ENCODE data around the gene FLYWCH1. TPM values are rescaled to one million over a fixed set of nuclear protein-coding genes. Genes with fewer than 3 reads are reported as not detected.

The FLYWCH1 gene
- total and polyA plus RNA-seq, 10 of the 15 experiments (the other 5 are each of a cell fraction or from before 2014, with no cell fraction given), result 0.47 to 33.8 (median 11.2) TPM

GRCh38 chr16:2897110-2897509 lies 14.6 kb upstream of the FLYWCH1 start:
- TF ChIP-seq STAT1 (conservative IDR thresholded peaks at IDR 0.05) (no peak), PKNOX1 (IDR thresholded peaks at IDR 0.05) (no peak), ATF7 (IDR thresholded peaks at IDR 0.05; ENCODE audit: low read depth) (peak; percentile 42; the same call in 1 of the 2 replicates), REST (IDR thresholded peaks at IDR 0.05; ENCODE audit: low read depth, low read length) (no peak), CUX1 (IDR thresholded peaks at IDR 0.05; ENCODE audit: insufficient replicate concordance, low read depth, low read length) (no peak), ASH2L (IDR thresholded peaks at IDR 0.05; ENCODE audit: borderline replicate concordance, low read depth) (no peak), NBN (IDR thresholded peaks at IDR 0.05) (0 out of 2 replicates have a peak, but pooled peaks have one; percentile 24), ZNF207 (IDR thresholded peaks at IDR 0.05; ENCODE audit: borderline replicate concordance) (no peak), HDGF (IDR thresholded peaks at IDR 0.05) (peak; percentile 17; the same call in 1 of the 2 replicates), MEF2B (IDR thresholded peaks at IDR 0.05; ENCODE audit: partially characterized antibody, poor library complexity, severe bottlenecking) (peak; percentile 94), USF2 (IDR thresholded peaks at IDR 0.05; ENCODE audit: borderline replicate concordance, low read depth, low read length) (no peak), BHLHE40 (IDR thresholded peaks at IDR 0.05; ENCODE audit: borderline replicate concordance in 1 of 2, low read depth in 2 of 2, low read length in 1 of 2) (peak in 1 of 2 experiments; percentile 18; a peak in 1 of 4 replicates)
- ChIA-PET CTCF (interaction anchor here (0.7 to 1.2 kb wide), 4 partner anchors 9 to 21 kb away, joined by 3 to 6 read pairs (median 4); partner anchors contain the start of gene FLYWCH2), SMC1A (ENCODE audit: uncharacterized antibody, unreplicated experiment) (interaction anchor here (0.8 to 1.2 kb wide), 3 partner anchors 10 to 14 kb away, joined by 3 read pairs; partner anchors contain the start of gene FLYWCH2), POLR2A (interaction anchor here (0.6 to 3.4 kb wide), 3 partner anchors 12 to 14 kb away, joined by 3 to 20 read pairs (median 4); partner anchors contain the start of genes FLYWCH1 and FLYWCH2), RAD21 (ENCODE audit: unreplicated experiment) (interaction anchor here (0.8 to 1.6 kb wide), 4 partner anchors 10 to 29 kb away, joined by 3 to 12 read pairs (median 4); partner anchors contain the start of genes FLYWCH1 and FLYWCH2)
- H3K36me3 ChIP-seq (ENCODE audit: control insufficient read depth in 2 of 2, insufficient read depth in 2 of 2, low read length in 1 of 2), result no peaks in the 10 kb centered on the region
- in situ Hi-C loops (cut with MboI), result no loop called here
- intact Hi-C loops (cut with micrococcal nuclease; ENCODE audit: unreplicated experiment), result no loop called here
- ATAC-seq, result peak; percentile 90
- H3K79me2 ChIP-seq (ENCODE audit: control insufficient read depth, insufficient read depth, low read length), result no peaks in the 10 kb centered on the region
- no peaks in the 10 kb centered on the region for H3K27me3 ChIP-seq (replicated peaks in 1 of 2; ENCODE audit: control insufficient read depth in 2 of 2, insufficient read depth in 2 of 2, low read length in 1 of 2)
- 9% methylated on average over 7 of the region's 7 CpGs for WGBS (ENCODE audit: insufficient coverage, insufficient replicate concordance, low lambda C conversion rate, missing lambda C conversion rate)
- no peak overlapping the region for H3K4me2 ChIP-seq (ENCODE audit: control insufficient read depth, insufficient read depth)
- H3K9me3 ChIP-seq (replicated peaks; ENCODE audit: control insufficient read depth, insufficient read depth, low read length), result no peaks in the 10 kb centered on the region
- H3K27ac ChIP-seq (ENCODE audit: control insufficient read depth, insufficient read depth), result no peak overlapping the region
- H3K4me1 ChIP-seq (ENCODE audit: control insufficient read depth, insufficient read depth, low read length), result no peaks in the 10 kb centered on the region
- BruUV-seq (replicated peaks), result no TSS peak
- no peak for DNase-seq (ENCODE audit: low read depth, low spot score)
- no peak for FAIRE-seq
- H2AFZ ChIP-seq (ENCODE audit: control insufficient read depth, low read depth, low read length), result no peak overlapping the region
- H3K4me3 ChIP-seq, result no peak overlapping the region
- no peaks in the 10 kb centered on the region for H4K20me1 ChIP-seq (ENCODE audit: control insufficient read depth, insufficient read depth)
- H3K9ac ChIP-seq (ENCODE audit: control insufficient read depth, insufficient read depth, low read length), result no peak overlapping the region
